SK-N-SH (cell line): Measurements from ENCODE around the gene ANKRD2. TPM values are rescaled to one million over a fixed set of nuclear protein-coding genes. Genes with fewer than 3 reads are reported as not detected.

ENCODE experiments used
- EP300 ChIP-seq, 2 experiments: IDR thresholded peaks; 2 replicates each; pipeline versions ENCODE4 v1.4.0 to v1.6.1; 2012; ENCODE audit warnings: borderline replicate concordance in 1 of 2, low read depth in 1 of 2, low read length in 1 of 2
- EZH2phosphoT487 ChIP-seq: fragments of 200-600 bp; sonication (generic); IDR thresholded peaks from 2 replicates; pipeline ENCODE4 v1.6.1; 2017; ENCODE audit warnings: low read depth, mixed run types, mild to moderate bottlenecking, antibody characterized with exemption, moderate library complexity, borderline replicate concordance
- FOXJ3 ChIP-seq: sonication (generic); formaldehyde crosslinking; IDR thresholded peaks from 2 replicates; pipeline ENCODE4 v1.5.1; 2020; ENCODE audit warnings: mild to moderate bottlenecking, missing genetic modification reagents
- GABPA ChIP-seq: IDR thresholded peaks from 2 replicates; pipeline ENCODE4 v1.4.0; 2012; ENCODE audit warnings: low read depth, mild to moderate bottlenecking
- GATA2 ChIP-seq: sonication (generic); formaldehyde crosslinking; IDR thresholded peaks from 2 replicates; pipeline ENCODE4 v1.5.0; 2020; ENCODE audit warnings: mild to moderate bottlenecking, missing genetic modification reagents
- MEF2A ChIP-seq: IDR thresholded peaks from 2 replicates; pipeline ENCODE4 v1.4.0; 2012; ENCODE audit warnings: low read depth, borderline replicate concordance
- MXI1 ChIP-seq: IDR thresholded peaks from 2 replicates; pipeline ENCODE4 v1.6.1; 2012; ENCODE audit warnings: mild to moderate bottlenecking, low read depth, low read length, improper control_type of control experiment
- NFIC ChIP-seq: IDR thresholded peaks from 2 replicates; pipeline ENCODE4 v1.4.0; 2012; ENCODE audit warnings: borderline replicate concordance
- NRF1 ChIP-seq: IDR thresholded peaks from 2 replicates; pipeline ENCODE4 v1.6.1; 2012; ENCODE audit warnings: low read depth, mild to moderate bottlenecking, low read length
- RAD21 ChIP-seq: IDR thresholded peaks from 2 replicates; pipeline ENCODE4 v1.6.1; 2012; ENCODE audit warnings: mild to moderate bottlenecking, low read length
- RCOR1 ChIP-seq: fragments of 150-350 bp; IDR thresholded peaks from 2 replicates; pipeline ENCODE4 v1.6.1; 2017; ENCODE audit warnings: antibody characterized with exemption, low read length
- RFX5 ChIP-seq: IDR thresholded peaks from 2 replicates; pipeline ENCODE4 v1.6.1; 2012; ENCODE audit warnings: mild to moderate bottlenecking, improper control_type of control experiment, low read length
- RXRA ChIP-seq: IDR thresholded peaks from 2 replicates; pipeline ENCODE4 v1.4.0; 2012; ENCODE audit warnings: low read depth, mild to moderate bottlenecking, borderline replicate concordance
- SIN3A ChIP-seq: IDR thresholded peaks from 2 replicates; pipeline ENCODE4 v1.6.1; 2012; ENCODE audit warnings: low read depth, mild to moderate bottlenecking, low read length, moderate library complexity, borderline replicate concordance
- TEAD4 ChIP-seq: IDR thresholded peaks from 2 replicates; pipeline ENCODE4 v1.4.0; 2012; ENCODE audit warnings: mild to moderate bottlenecking, borderline replicate concordance; ENCODE audit not compliant: insufficient read depth
- polyA plus RNA-seq, 3 experiments: library from polyadenylated mRNA; depleted of rRNA; stranded (reverse); fragments of >200 nt; gene quantifications; 2 replicates each; pipeline ENCODE4 v1.2.3, GENCODE V29; 2012
- TF ChIP-seq, protein P1 (sequence below): IDR thresholded peaks from 2 replicates; pipeline ENCODE4 v1.4.0; 2012; ENCODE audit warnings: low read depth, borderline replicate concordance
- TF ChIP-seq, protein P2 (sequence below): fragments of 150-350 bp; IDR thresholded peaks from 2 replicates; pipeline ENCODE4 v1.6.1; 2016; ENCODE audit warnings: mild to moderate bottlenecking, low read depth, low read length
- TF ChIP-seq, protein P3 (sequence below): fragments of 150-350 bp; IDR thresholded peaks from 2 replicates; pipeline ENCODE4 v1.6.1; 2017; ENCODE audit warnings: antibody characterized with exemption, low read length, low read depth, borderline replicate concordance
- TF ChIP-seq, protein P4 (sequence below): IDR thresholded peaks from 2 replicates; pipeline ENCODE4 v1.4.0; 2012; ENCODE audit warnings: low read depth
- TF ChIP-seq, protein P5 (sequence below): IDR thresholded peaks from 2 replicates; pipeline ENCODE4 v1.4.0; 2012; ENCODE audit warnings: low read depth, borderline replicate concordance
- TF ChIP-seq, protein P6 (sequence below): IDR thresholded peaks from 2 replicates; pipeline ENCODE4 v1.6.1; 2012; ENCODE audit warnings: mild to moderate bottlenecking, low read depth, low read length, moderate library complexity

ANKRD2 gene
- polyA plus RNA-seq, 1 of the 3 experiments (the other 2 are of a cell fraction) = 0.72 TPM

DNA sequence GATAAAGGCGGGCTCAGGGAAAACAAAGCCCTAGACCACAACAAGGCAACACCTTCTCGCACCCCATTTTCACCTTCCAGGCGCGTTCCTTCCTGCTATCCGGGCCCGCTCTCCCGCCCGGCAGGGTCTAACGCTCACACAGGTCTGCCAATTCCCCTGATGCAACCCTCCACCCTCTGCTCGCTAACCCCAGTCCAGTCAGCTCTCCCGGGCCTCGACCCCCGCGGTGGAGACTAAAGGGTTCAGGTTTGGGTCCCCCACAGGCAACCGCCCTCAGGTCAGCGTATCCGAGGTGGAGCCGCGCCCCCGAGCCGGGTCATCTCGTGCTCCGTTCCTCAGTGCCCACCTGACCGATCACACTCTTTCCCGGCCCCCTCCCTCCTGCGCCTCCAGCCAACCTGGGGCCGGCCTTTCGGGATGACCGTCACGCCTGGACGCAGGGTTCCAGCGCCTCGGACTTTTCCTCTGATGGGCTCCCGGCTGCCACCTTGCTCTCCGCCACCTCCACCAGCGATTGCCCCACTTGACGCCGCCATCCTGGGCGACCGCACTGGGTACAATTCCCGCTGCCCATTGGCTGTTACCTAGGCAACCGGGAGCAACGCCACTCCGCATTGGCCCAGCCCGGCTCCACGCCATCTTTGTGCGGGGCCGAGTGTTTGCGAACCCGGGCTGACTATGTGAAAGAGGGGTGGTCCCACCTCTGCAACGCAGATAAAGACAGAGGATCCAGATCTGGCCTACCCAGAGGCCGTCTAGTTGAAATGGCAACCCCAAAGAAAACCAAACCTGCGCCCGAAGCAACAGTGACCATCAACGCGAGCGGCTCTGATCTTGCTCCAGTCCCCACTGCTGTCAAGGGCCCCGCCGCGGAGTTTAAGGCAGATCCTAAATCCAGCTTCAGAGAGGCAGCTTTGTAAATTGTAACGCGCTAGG lies 60.6 kb downstream of the ANKRD2 start, which contains the start of gene MORN4 (continued):
- TF ChIP-seq, protein P1, sequence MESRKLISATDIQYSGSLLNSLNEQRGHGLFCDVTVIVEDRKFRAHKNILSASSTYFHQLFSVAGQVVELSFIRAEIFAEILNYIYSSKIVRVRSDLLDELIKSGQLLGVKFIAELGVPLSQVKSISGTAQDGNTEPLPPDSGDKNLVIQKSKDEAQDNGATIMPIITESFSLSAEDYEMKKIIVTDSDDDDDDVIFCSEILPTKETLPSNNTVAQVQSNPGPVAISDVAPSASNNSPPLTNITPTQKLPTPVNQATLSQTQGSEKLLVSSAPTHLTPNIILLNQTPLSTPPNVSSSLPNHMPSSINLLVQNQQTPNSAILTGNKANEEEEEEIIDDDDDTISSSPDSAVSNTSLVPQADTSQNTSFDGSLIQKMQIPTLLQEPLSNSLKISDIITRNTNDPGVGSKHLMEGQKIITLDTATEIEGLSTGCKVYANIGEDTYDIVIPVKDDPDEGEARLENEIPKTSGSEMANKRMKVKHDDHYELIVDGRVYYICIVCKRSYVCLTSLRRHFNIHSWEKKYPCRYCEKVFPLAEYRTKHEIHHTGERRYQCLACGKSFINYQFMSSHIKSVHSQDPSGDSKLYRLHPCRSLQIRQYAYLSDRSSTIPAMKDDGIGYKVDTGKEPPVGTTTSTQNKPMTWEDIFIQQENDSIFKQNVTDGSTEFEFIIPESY = no peak
- TF ChIP-seq RAD21 (no peak), RCOR1 (no peak), NFIC (no peak), SIN3A (0 out of 2 replicates have a peak, but pooled peaks have one; percentile 9), RFX5 (peak; percentile 72; the same call in 1 of the 2 replicates), MEF2A (no peak), GATA2 (CRISPR knock-in tag) (peak; percentile 17; the same call in 1 of the 2 replicates), GABPA (no peak), NRF1 (no peak), RXRA (no peak), EZH2phosphoT487 (no peak), MXI1 (peak; percentile 88), EP300 (IDR thresholded peaks at IDR 0.05; ENCODE audit: borderline replicate concordance in 1 of 2, low read depth in 1 of 2, low read length in 1 of 2) (no peak), TEAD4 (no peak), FOXJ3 (CRISPR knock-in tag) (no peak)
- TF ChIP-seq, protein P2, sequence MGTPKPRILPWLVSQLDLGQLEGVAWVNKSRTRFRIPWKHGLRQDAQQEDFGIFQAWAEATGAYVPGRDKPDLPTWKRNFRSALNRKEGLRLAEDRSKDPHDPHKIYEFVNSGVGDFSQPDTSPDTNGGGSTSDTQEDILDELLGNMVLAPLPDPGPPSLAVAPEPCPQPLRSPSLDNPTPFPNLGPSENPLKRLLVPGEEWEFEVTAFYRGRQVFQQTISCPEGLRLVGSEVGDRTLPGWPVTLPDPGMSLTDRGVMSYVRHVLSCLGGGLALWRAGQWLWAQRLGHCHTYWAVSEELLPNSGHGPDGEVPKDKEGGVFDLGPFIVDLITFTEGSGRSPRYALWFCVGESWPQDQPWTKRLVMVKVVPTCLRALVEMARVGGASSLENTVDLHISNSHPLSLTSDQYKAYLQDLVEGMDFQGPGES = peak; percentile 83
- TF ChIP-seq, protein P3, sequence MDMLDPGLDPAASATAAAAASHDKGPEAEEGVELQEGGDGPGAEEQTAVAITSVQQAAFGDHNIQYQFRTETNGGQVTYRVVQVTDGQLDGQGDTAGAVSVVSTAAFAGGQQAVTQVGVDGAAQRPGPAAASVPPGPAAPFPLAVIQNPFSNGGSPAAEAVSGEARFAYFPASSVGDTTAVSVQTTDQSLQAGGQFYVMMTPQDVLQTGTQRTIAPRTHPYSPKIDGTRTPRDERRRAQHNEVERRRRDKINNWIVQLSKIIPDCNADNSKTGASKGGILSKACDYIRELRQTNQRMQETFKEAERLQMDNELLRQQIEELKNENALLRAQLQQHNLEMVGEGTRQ = no peak
- TF ChIP-seq, protein P4, sequence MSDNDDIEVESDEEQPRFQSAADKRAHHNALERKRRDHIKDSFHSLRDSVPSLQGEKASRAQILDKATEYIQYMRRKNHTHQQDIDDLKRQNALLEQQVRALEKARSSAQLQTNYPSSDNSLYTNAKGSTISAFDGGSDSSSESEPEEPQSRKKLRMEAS = peak; percentile 32; the same call in 1 of the 2 replicates
- TF ChIP-seq, protein P5, sequence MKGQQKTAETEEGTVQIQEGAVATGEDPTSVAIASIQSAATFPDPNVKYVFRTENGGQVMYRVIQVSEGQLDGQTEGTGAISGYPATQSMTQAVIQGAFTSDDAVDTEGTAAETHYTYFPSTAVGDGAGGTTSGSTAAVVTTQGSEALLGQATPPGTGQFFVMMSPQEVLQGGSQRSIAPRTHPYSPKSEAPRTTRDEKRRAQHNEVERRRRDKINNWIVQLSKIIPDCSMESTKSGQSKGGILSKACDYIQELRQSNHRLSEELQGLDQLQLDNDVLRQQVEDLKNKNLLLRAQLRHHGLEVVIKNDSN = no peak
- TF ChIP-seq, protein P6, sequence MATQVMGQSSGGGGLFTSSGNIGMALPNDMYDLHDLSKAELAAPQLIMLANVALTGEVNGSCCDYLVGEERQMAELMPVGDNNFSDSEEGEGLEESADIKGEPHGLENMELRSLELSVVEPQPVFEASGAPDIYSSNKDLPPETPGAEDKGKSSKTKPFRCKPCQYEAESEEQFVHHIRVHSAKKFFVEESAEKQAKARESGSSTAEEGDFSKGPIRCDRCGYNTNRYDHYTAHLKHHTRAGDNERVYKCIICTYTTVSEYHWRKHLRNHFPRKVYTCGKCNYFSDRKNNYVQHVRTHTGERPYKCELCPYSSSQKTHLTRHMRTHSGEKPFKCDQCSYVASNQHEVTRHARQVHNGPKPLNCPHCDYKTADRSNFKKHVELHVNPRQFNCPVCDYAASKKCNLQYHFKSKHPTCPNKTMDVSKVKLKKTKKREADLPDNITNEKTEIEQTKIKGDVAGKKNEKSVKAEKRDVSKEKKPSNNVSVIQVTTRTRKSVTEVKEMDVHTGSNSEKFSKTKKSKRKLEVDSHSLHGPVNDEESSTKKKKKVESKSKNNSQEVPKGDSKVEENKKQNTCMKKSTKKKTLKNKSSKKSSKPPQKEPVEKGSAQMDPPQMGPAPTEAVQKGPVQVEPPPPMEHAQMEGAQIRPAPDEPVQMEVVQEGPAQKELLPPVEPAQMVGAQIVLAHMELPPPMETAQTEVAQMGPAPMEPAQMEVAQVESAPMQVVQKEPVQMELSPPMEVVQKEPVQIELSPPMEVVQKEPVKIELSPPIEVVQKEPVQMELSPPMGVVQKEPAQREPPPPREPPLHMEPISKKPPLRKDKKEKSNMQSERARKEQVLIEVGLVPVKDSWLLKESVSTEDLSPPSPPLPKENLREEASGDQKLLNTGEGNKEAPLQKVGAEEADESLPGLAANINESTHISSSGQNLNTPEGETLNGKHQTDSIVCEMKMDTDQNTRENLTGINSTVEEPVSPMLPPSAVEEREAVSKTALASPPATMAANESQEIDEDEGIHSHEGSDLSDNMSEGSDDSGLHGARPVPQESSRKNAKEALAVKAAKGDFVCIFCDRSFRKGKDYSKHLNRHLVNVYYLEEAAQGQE = no peak
